NOMO-1 treated with DMSO at 0.1 percent for 48 hours (cell line): ENCODE results near the gene SPACA4.
A peak's percentile ranks its signal among the peaks of the same experiment; 100 is the strongest.
"Not testable (repeated sequence)": the region's sequence is repeated elsewhere in the genome, so short reads cannot be mapped to it uniquely, and the experiment has no call there.

Source experiments
- DNase-seq: peaks from one replicate; lab custom pipeline; 2025; ENCODE audit not compliant: unreplicated experiment; lab: John Stamatoyannopoulos, UW

Gene SPACA4

GRCh38 chr19:48618278-48618915, 11.9 kb downstream of the SPACA4 start:
- DNase-seq = no peak

DNA sequence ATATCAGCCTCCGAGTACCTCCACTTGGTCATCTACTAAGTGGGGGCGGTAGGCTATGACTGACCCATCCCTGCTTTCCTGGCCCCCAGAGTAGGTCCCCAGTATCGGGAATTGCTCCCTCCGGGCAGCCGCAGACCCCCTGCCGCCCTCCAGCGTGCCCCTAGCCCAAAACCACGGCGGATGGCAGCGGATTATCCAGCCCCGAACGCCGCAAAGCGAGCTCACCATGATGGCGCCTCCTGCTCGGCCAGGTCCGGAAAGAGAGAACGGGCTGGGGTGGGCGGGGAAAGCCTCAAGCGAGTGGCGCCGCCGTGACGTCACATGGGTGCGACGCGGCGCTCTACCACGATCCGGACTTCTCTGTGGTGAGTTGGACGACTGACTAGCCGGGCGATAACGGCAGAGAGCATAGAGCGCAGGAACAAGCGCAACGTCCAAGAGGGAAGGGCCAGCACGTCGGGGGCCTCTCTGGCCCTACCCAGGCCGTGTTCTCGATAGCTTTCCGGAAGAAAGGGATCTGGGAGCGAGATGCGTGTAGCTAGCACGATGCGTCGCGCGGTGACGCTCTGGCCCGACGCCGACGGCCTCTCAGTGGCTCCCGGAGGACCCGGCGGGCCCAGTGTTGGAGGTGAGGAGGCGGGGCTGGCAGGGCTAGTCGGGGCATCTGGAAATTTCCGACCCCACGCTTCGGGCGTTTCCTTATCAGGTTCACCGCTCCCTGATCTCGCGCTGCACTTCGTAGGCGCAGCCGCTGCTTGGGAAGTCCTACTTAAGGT, 12.6 kb downstream of the SPACA4 start, which contains the start of the genes RPL18 and SPHK2:
Gene RPL18, minus strand, starts transcription at position 263 of the 776 bp plus-strand sequence. Its CDS starts 35 bp downstream, at position 228.
Gene SPHK2, plus strand, starts transcription at position 591 of the 776 bp plus-strand sequence. CDS start 1,009 bp downstream, outside the sequence.
- DNase-seq = peak; percentile 100

DNA sequence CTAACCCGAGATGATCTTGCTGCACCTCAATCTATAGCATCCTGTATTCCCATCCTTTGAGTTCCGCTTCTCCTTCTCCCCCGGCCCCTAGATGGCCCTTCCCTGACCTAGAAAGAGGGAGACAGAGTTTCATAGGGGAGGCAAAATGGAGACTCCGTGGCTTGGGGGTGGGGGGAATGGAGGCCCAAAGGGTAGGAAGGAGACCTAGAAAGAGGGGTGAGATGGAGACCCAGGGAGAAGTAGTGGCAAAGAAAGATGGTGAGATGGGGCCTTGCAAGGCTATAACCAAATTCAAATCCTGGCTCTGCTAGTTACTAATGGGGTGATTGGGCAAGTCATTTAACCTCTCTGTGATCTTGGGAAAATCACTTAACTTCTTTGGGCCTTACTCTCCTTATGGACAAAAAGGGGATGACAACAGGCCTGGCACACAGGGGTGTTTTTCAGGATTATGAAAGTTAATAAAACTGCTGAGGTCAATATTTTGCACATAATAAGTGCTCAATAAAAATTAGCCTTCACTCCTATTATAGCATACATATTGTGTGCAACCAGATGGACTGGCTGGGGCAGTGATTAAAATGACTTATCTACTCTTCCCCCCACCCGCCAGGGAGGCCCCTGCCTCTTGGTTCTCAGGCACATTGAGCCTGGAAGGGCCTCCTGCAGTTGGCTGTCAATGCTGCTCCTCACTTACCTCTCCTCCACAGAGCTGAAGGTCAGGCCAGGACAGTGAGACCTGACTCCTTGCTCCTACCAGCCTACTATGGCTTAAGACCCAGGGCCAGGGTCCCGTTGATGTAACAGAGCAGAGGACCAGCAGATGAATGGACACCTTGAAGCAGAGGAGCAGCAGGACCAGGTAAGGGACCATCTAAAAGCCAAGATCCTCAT, 13.4 kb downstream of the SPACA4 start:
- peak; percentile 27 for DNase-seq

DNA sequence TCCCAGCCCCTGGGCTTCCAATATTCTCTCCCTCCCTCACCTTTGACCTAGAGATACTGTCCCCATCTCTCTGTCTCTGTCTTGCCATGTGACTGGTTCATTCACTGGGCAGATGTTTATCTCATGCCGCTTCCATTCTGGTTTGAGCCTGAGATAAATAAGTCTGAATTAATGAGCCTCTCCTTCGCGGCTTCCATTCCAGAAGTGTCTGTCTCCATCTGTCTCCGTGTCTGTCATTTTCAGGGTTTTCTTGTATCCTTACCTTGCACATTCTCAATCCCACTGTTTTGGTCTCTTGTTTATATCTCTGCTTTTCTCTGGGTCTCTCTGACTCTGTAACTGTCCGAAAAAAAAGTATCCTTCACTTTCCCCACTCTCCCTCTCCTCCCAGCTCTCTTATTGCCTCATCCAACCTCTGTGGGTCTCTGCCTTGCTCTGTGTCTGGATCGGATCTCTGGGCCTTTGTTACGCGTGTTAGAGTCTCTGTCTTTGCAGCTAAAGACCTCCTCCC, 17.1 kb downstream of the SPACA4 start:
- DNase-seq = no peak

GRCh38 chr19:48624067-48624594, 17.6 kb downstream of the SPACA4 start:
- DNase-seq = no peak

DNA sequence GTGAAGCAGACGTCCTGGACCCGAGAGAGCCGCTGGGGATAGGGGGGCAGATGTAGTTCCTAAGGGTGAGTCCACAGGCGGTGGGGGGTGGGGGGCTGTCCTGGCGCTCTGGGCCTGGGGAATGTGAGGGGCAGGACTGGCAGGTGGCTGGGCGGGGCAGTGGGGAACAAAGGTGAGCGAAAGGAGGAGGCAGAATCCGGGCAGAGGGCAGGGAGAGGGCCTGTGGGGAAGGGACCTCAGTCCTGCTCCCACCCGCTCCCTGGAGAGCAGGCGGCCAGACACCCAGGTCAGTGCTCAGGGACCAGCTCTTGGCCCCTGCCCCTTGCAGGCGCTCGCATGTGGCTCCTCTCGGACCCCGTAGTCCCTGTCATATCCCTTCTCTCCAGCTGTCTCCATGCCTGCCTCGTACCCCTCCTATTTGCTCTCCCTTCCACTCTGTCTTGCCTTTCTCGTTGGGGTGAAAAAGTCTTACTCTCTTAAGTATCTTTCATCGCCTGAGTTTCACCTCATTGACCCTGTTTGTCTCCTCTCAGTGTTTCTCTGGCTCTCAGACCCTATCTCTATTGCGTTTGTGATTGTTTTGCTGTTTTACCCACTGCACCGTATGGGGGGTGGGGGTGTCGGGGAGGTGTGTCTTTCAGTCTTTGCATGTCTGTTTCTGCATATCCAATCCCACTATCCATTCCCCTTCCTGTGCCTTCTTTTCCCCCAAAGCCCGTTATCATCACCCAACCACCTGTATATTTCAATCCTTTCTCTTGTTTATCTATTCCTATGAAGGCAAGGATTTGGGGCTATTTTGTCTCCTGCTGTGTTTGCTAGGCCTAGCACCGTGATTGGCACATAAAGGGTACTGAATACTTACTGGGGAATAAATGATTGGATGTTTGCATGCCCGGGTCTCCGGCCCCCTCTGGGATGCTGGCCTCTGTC, 18.5 kb downstream of the SPACA4 start:
- no peak for DNase-seq

- DNase-seq = no peak
Measured at GRCh38 chr19:48625891-48626327, 19.4 kb downstream of the SPACA4 start.

- peak; percentile 18 for DNase-seq
Measured at GRCh38 chr19:48627201-48627864, 20.8 kb downstream of the SPACA4 start.

- no peak for DNase-seq
Measured at GRCh38 chr19:48627865-48628314, 21.3 kb downstream of the SPACA4 start.

DNA sequence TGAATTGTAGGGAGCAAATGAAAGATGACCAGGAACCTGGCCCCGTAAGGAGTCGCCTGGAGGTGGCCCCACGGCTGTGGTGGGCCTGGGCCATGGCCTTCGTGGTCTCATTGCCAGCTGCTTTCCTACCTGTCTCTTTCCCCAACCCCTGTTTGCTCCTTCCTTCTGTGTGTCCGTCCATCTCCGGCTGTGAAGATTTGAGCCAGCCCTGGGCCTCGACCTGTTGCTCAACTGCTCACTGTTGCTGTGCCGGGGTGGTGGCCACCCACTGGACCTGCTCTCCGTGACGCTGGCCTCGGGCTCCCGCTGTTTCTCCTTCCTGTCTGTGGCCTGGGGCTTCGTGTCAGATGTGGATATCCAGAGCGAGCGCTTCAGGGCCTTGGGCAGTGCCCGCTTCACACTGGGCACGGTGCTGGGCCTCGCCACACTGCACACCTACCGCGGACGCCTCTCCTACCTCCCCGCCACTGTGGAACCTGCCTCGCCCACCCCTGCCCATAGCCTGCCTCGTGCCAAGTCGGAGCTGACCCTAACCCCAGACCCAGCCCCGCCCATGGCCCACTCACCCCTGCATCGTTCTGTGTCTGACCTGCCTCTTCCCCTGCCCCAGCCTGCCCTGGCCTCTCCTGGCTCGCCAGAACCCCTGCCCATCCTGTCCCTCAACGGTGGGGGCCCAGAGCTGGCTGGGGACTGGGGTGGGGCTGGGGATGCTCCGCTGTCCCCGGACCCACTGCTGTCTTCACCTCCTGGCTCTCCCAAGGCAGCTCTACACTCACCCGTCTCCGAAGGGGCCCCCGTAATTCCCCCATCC, 22.1 kb downstream of the SPACA4 start:
- DNase-seq = no peak

DNA sequence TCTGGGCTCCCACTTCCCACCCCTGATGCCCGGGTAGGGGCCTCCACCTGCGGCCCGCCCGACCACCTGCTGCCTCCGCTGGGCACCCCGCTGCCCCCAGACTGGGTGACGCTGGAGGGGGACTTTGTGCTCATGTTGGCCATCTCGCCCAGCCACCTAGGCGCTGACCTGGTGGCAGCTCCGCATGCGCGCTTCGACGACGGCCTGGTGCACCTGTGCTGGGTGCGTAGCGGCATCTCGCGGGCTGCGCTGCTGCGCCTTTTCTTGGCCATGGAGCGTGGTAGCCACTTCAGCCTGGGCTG, 22.7 kb downstream of the SPACA4 start:
- no peak for DNase-seq

GRCh38 chr19:48629599-48630295, 23.2 kb downstream of the SPACA4 start:
- DNase-seq = no peak

- DNase-seq = no peak
Measured at GRCh38 chr19:48630296-48631063, 23.9 kb downstream of the SPACA4 start.

- DNase-seq = no peak
Measured at GRCh38 chr19:48631225-48631624, 24.7 kb downstream of the SPACA4 start.

DNA sequence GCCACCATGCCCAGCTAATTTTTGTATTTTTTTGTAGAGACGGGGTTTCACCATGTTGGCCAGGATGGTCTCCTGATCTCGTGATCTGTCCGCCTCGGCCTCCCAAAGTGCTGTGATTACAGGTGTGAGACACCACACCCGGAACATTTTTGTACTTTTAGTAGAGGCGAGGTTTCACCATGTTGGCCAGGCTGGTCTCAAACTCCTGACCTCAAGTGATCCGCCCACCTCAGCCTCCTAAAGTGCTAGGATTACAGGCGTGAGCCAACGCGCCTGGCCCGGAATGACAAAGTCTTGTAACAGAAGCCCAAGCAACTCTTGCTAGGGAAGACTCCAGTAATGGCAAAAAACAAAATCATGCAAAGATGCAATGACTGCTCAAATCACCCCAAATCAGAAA, 25.7 kb downstream of the SPACA4 start:
- not testable (repeated sequence) for DNase-seq

GRCh38 chr19:48632692-48633147, 26.2 kb downstream of the SPACA4 start:
- DNase-seq = no peak
